GM21619 (cell line): ENCODE data around the gene CRYBG2.
A peak's percentile ranks its signal among the peaks of the same experiment; 100 is the strongest.

Experiments
- ATAC-seq: cut with Tn5 transposase; IDR thresholded peaks from one replicate; pipeline ENCODE4 v1.9.1; 2021; ENCODE audit not compliant: unreplicated experiment

Gene CRYBG2

GRCh38 chr1:26282401-26282918 lies 71.5 kb downstream of the CRYBG2 start:
- ATAC-seq, result no peak

GRCh38 chr1:26281971-26282370 lies 72.0 kb downstream of the CRYBG2 start:
- no peak for ATAC-seq

- ATAC-seq, result no peak
Observed at GRCh38 chr1:26281091-26281958, 72.6 kb downstream of the CRYBG2 start.

- no peak for ATAC-seq
Observed at GRCh38 chr1:26280333-26281042, 73.4 kb downstream of the CRYBG2 start.

GRCh38 chr1:26279456-26280332 lies 74.2 kb downstream of the CRYBG2 start, which contains the start of gene SH3BGRL3:
Gene SH3BGRL3 (plus strand): TSS chr1:26280086. CDS start chr1:26280156, 70 bp downstream.
- ATAC-seq, result peak; percentile 54

GRCh38 chr1:26278724-26279455 lies 75.0 kb downstream of the CRYBG2 start:
- no peak for ATAC-seq

GRCh38 chr1:26278303-26278702 lies 75.6 kb downstream of the CRYBG2 start:
- no peak for ATAC-seq

GRCh38 chr1:26277719-26278118 lies 76.2 kb downstream of the CRYBG2 start:
- no peak for ATAC-seq

- no peak for ATAC-seq
Observed at GRCh38 chr1:26277261-26277661, 76.7 kb downstream of the CRYBG2 start.

GRCh38 chr1:26276432-26276838 lies 77.5 kb downstream of the CRYBG2 start:
- ATAC-seq, result no peak

- ATAC-seq, result peak; percentile 34
Observed at GRCh38 chr1:26275580-26276431, 78.1 kb downstream of the CRYBG2 start.

GRCh38 chr1:26274801-26275425 lies 79.0 kb downstream of the CRYBG2 start:
- no peak for ATAC-seq
